A673 (cell line): ENCODE data around the gene AGT.

ENCODE experiments used
- CTCF ChIP-seq: fragments of 300-800, 200-600 bp; sonication (generic); conservative IDR thresholded peaks from 2 replicates; pipeline ENCODE4 v1.5.1; 2017; ENCODE audit warnings: low read depth, mild to moderate bottlenecking, antibody characterized with exemption, low read length, moderate library complexity, mixed read lengths
- EZH2 ChIP-seq: fragments of 200-600 bp; sonication (generic); IDR thresholded peaks from 2 replicates; pipeline ENCODE4 v1.6.1; 2017; ENCODE audit warnings: borderline replicate concordance, low read depth, mild to moderate bottlenecking, mixed read lengths, antibody characterized with exemption, low read length; ENCODE audit not compliant: poor library complexity, severe bottlenecking

- no peak for TF ChIP-seq CTCF
- TF ChIP-seq EZH2 = no peak
These were observed 1.6 kb upstream of the AGT start for GRCh38 chr1:230715510-230715909.
